ENCODE results near the gene ENTHD1. TPM values are rescaled to one million over a fixed set of nuclear protein-coding genes. Genes with fewer than 3 reads are reported as not detected.

Gene ENTHD1
- total RNA-seq, 2 experiments from 2014 or later: 0.47 TPM; not detected in 1

- POLR2A ChIA-PET: no interaction called here
- no peaks in the 10 kb centered on the region for H3K36me3 Mint-ChIP-seq (ENCODE audit: low read depth)
- Histone ChIP-seq H3K36me3 (ENCODE audit: insufficient read depth, low read length) (no peaks in the 10 kb centered on the region), H3K4me1 (ENCODE audit: insufficient read depth, low read length) (peaks cover 3% of the 10 kb centered on the region), H3K4me3 (ENCODE audit: low read length) (no peak overlapping the region), H3K27me3 (ENCODE audit: control insufficient read depth in 1 of 2, insufficient read depth in 2 of 2, low read length in 2 of 2) (no peaks in the 10 kb centered on the region), H3K27ac (ENCODE audit: low read depth in 1 of 2, low read length in 2 of 2) (no peak overlapping the region), H3K9me3 (ENCODE audit: control insufficient read depth in 1 of 2, insufficient read depth in 1 of 2, low read length in 2 of 2) (no peaks in the 10 kb centered on the region)
- ATAC-seq (ENCODE audit: poor library complexity) (no peak), DNase-seq (no peak)
- no peak for TF ChIP-seq CTCF (IDR thresholded peaks at IDR 0.05)
- H3K4me1 Mint-ChIP-seq (ENCODE audit: low read depth): no peaks in the 10 kb centered on the region
- no peaks in the 10 kb centered on the region for H3K9me3 Mint-ChIP-seq
- CTCF ChIA-PET: no interaction called here
- H3K27me3 Mint-ChIP-seq: no peaks in the 10 kb centered on the region
- H3K4me3 Mint-ChIP-seq: no peak overlapping the region
- no peak overlapping the region for H3K27ac Mint-ChIP-seq
- intact Hi-C loops (cut with DNase I, micrococcal nuclease): loop anchor here in 1 of 2 experiments (5.0 kb wide), 1 partner anchor 77 kb away; no protein-coding TSS in a partner anchor
Measured at GRCh38 chr22:39718921-39719475, 174.6 kb downstream of the ENTHD1 start.

- no peaks in the 10 kb centered on the region for H3K27me3 ChIP-seq (ENCODE audit: control insufficient read depth in 1 of 2, insufficient read depth in 2 of 2, low read length in 2 of 2)
- ChIA-PET CTCF (no interaction called here), POLR2A (interaction anchor here (0.9 kb wide), 1 partner anchor 53 kb away, joined by 3 read pairs; no protein-coding TSS in a partner anchor)
- DNase-seq: no peak
- Mint-ChIP-seq H3K36me3 (ENCODE audit: low read depth) (no peaks in the 10 kb centered on the region), H3K27me3 (no peaks in the 10 kb centered on the region), H3K27ac (no peak overlapping the region), H3K4me1 (ENCODE audit: low read depth) (no peaks in the 10 kb centered on the region), H3K9me3 (no peaks in the 10 kb centered on the region), H3K4me3 (no peak overlapping the region)
- no peak overlapping the region for H3K27ac ChIP-seq (ENCODE audit: low read depth in 1 of 2, low read length in 2 of 2)
- no peak for TF ChIP-seq CTCF (IDR thresholded peaks at IDR 0.05)
- no peaks in the 10 kb centered on the region for H3K36me3 ChIP-seq (ENCODE audit: insufficient read depth, low read length)
- peaks cover 3% of the 10 kb centered on the region for H3K4me1 ChIP-seq (ENCODE audit: insufficient read depth, low read length)
- no peaks in the 10 kb centered on the region for H3K9me3 ChIP-seq (ENCODE audit: control insufficient read depth in 1 of 2, insufficient read depth in 1 of 2, low read length in 2 of 2)
- intact Hi-C loops (cut with DNase I, micrococcal nuclease): loop anchor here in 1 of 2 experiments (5.0 kb wide), 1 partner anchor 76 kb away; no protein-coding TSS in a partner anchor
- no peak for ATAC-seq (ENCODE audit: poor library complexity)
- H3K4me3 ChIP-seq (ENCODE audit: low read length): no peak overlapping the region
Measured at GRCh38 chr22:39718206-39718605, 175.4 kb downstream of the ENTHD1 start.

GRCh38 chr22:39717099-39717498, 176.5 kb downstream of the ENTHD1 start:
- POLR2A ChIA-PET: no interaction called here

More at GRCh38 chr22:39717099-39717498, 176.5 kb downstream of the ENTHD1 start:
- ATAC-seq (ENCODE audit: poor library complexity) (no peak), DNase-seq (no peak)
- Histone ChIP-seq H3K9me3 (ENCODE audit: control insufficient read depth in 1 of 2, insufficient read depth in 1 of 2, low read length in 2 of 2) (no peaks in the 10 kb centered on the region), H3K36me3 (ENCODE audit: insufficient read depth, low read length) (no peaks in the 10 kb centered on the region), H3K27ac (ENCODE audit: low read depth in 1 of 2, low read length in 2 of 2) (no peak overlapping the region), H3K4me3 (ENCODE audit: low read length) (no peak overlapping the region), H3K27me3 (ENCODE audit: control insufficient read depth in 1 of 2, insufficient read depth in 2 of 2, low read length in 2 of 2) (no peaks in the 10 kb centered on the region), H3K4me1 (ENCODE audit: insufficient read depth, low read length) (peaks cover 3% of the 10 kb centered on the region)
- Mint-ChIP-seq H3K4me1 (ENCODE audit: low read depth) (no peaks in the 10 kb centered on the region), H3K27ac (no peak overlapping the region), H3K4me3 (no peak overlapping the region), H3K27me3 (no peaks in the 10 kb centered on the region), H3K9me3 (no peaks in the 10 kb centered on the region), H3K36me3 (ENCODE audit: low read depth) (no peaks in the 10 kb centered on the region)
- TF ChIP-seq CTCF (IDR thresholded peaks at IDR 0.05): no peak
- intact Hi-C loops (cut with DNase I, micrococcal nuclease): loop anchor here in 1 of 2 experiments (5.0 kb wide), 1 partner anchor 75 kb away; no protein-coding TSS in a partner anchor
- CTCF ChIA-PET: no interaction called here

Data from CD4-positive, alpha-beta T cell (primary cell).